HEK293 (cell line): ENCODE results near the gene RPS6KA2.

Source experiments
- CTCF ChIA-PET: fragments of 350-600 bp; formaldehyde crosslinking; extraction: SDS; loops from one replicate; lab custom pipeline; 2021; ENCODE audit warnings: antibody characterized with exemption; lab: Yijun Ruan, JAX
- POLR2A ChIA-PET: fragments of 300-600 bp; formaldehyde crosslinking; extraction: SDS; loops from one replicate; lab custom pipeline; 2020; ENCODE audit warnings: antibody characterized with exemption, inconsistent platforms; lab: Yijun Ruan, JAX
- H3K27ac ChIP-seq: fragments of 200-500 bp; sonication (Bioruptor generic); 2 replicates; pipeline ENCODE4 v1.5.1; 2014; ENCODE audit warnings: low read depth, low read length, control low read depth, inconsistent platforms; ENCODE audit errors: extremely low read depth
- H3K36me3 ChIP-seq, 2 experiments: fragments of 200-500 bp in 1 of 2; sonication (Bioruptor generic) in 1 of 2; 1 replicate in 1 of 2; 2 replicates in 1 of 2; pipeline ENCODE4 v1.5.1; 2014 to 2017; ENCODE audit warnings: inconsistent platforms in 2 of 2, low read length in 2 of 2; ENCODE audit not compliant: control insufficient read depth in 2 of 2, insufficient read depth in 1 of 2
- H3K4me1 ChIP-seq: fragments of 200-500 bp; sonication (Bioruptor generic); 2 replicates; pipeline ENCODE4 v1.5.1; 2014; ENCODE audit warnings: mild to moderate bottlenecking, low read length, inconsistent platforms; ENCODE audit not compliant: control insufficient read depth, insufficient read depth
- H3K4me3 ChIP-seq: 2 replicates; pipeline ENCODE4 v1.5.1; 2011; ENCODE audit warnings: low read depth, mild to moderate bottlenecking, control low read depth, low read length, moderate library complexity
- H3K9me3 ChIP-seq: fragments of 200-500 bp; sonication (Bioruptor generic); 2 replicates; pipeline ENCODE4 v1.5.1; 2014; ENCODE audit warnings: low read depth, low read length, inconsistent platforms; ENCODE audit not compliant: control insufficient read depth, insufficient read depth
- FEZF1 ChIP-seq: fragments of 450-650 bp; formaldehyde crosslinking; IDR thresholded peaks from 2 replicates; pipeline ENCODE4 v1.5.1; 2016; ENCODE audit warnings: missing biosample characterization, missing genetic modification characterization
- GLI2 ChIP-seq: fragments of 450-650 bp; formaldehyde crosslinking; IDR thresholded peaks from 2 replicates; pipeline ENCODE4; 2017; ENCODE audit warnings: missing biosample characterization, missing genetic modification characterization, low read depth, borderline replicate concordance
- KLF7 ChIP-seq: fragments of 450-650 bp; formaldehyde crosslinking; IDR thresholded peaks from 2 replicates; pipeline ENCODE4 v1.5.1; 2016; ENCODE audit warnings: missing biosample characterization, missing genetic modification characterization, borderline replicate concordance
- OSR2 ChIP-seq: fragments of 450-650 bp; formaldehyde crosslinking; IDR thresholded peaks from 2 replicates; pipeline ENCODE4 v1.5.1; 2016; ENCODE audit warnings: missing biosample characterization, missing genetic modification characterization
- SP7 ChIP-seq: fragments of 450-650 bp; formaldehyde crosslinking; IDR thresholded peaks from 2 replicates; pipeline ENCODE4 v1.5.1; 2016; ENCODE audit warnings: missing biosample characterization, missing genetic modification characterization
- ZBTB1 ChIP-seq: fragments of 450-650 bp; formaldehyde crosslinking; IDR thresholded peaks from 2 replicates; pipeline ENCODE4 v1.5.1; 2016; ENCODE audit warnings: missing biosample characterization, missing genetic modification characterization
- ZBTB11 ChIP-seq: fragments of 450-650 bp; formaldehyde crosslinking; conservative IDR thresholded peaks from 2 replicates; pipeline ENCODE4 v1.5.1; 2016; ENCODE audit warnings: low read depth, missing biosample characterization, missing genetic modification characterization
- ZBTB21 ChIP-seq: fragments of 450-650 bp; formaldehyde crosslinking; IDR thresholded peaks from 2 replicates; pipeline ENCODE4 v1.5.1; 2017; ENCODE audit warnings: missing biosample characterization, missing genetic modification characterization
- ZBTB7A ChIP-seq: fragments of 450-650 bp; formaldehyde crosslinking; IDR thresholded peaks from 2 replicates; pipeline ENCODE4 v1.5.1; 2016; ENCODE audit warnings: low read depth, missing biosample characterization, missing genetic modification characterization
- ZNF138 ChIP-seq: fragments of 450-650 bp; formaldehyde crosslinking; IDR thresholded peaks from 2 replicates; pipeline ENCODE4 v1.5.1; 2016; ENCODE audit warnings: missing biosample characterization, missing genetic modification characterization, borderline replicate concordance
- ZNF169 ChIP-seq: fragments of 450-650 bp; formaldehyde crosslinking; IDR thresholded peaks from 2 replicates; pipeline ENCODE4 v1.5.1; 2016; ENCODE audit warnings: missing biosample characterization, missing genetic modification characterization
- ZNF394 ChIP-seq: fragments of 450-650 bp; formaldehyde crosslinking; IDR thresholded peaks from 2 replicates; pipeline ENCODE4 v1.5.1; 2016; ENCODE audit warnings: missing biosample characterization, missing genetic modification characterization, mild to moderate bottlenecking, moderate library complexity, borderline replicate concordance
- ZNF624 ChIP-seq: fragments of 450-650 bp; formaldehyde crosslinking; IDR thresholded peaks from 2 replicates; pipeline ENCODE4 v1.5.1; 2017; ENCODE audit warnings: missing biosample characterization, missing genetic modification characterization
- ZNF701 ChIP-seq: fragments of 450-650 bp; formaldehyde crosslinking; IDR thresholded peaks from 2 replicates; pipeline ENCODE4 v1.5.1; 2016; ENCODE audit warnings: missing biosample characterization, missing genetic modification characterization
- ZNF707 ChIP-seq: fragments of 450-650 bp; formaldehyde crosslinking; IDR thresholded peaks from 2 replicates; pipeline ENCODE4 v1.5.1; 2016; ENCODE audit warnings: missing biosample characterization, missing genetic modification characterization
- ZNF76 ChIP-seq: fragments of 450-650 bp; formaldehyde crosslinking; IDR thresholded peaks from 2 replicates; pipeline ENCODE4; 2016; ENCODE audit warnings: low read depth, missing biosample characterization, missing genetic modification characterization, borderline replicate concordance
- ZNF777 ChIP-seq: fragments of 450-650 bp; formaldehyde crosslinking; IDR thresholded peaks from 2 replicates; pipeline ENCODE4 v1.5.1; 2017; ENCODE audit warnings: missing biosample characterization, missing genetic modification characterization, borderline replicate concordance
- ZSCAN23 ChIP-seq: fragments of 450-650 bp; formaldehyde crosslinking; IDR thresholded peaks from 2 replicates; pipeline ENCODE4 v1.5.1; 2016; ENCODE audit warnings: missing biosample characterization, missing genetic modification characterization

The RPS6KA2 gene

GRCh38 chr6:166449641-166450040 lies 177.4 kb downstream of the RPS6KA2 start:
- H3K36me3 ChIP-seq: peaks cover 0 to 4% of the 10 kb centered on the region in 2 experiments; a peak in 1 of 3 replicates
- no peaks in the 10 kb centered on the region for H3K4me1 ChIP-seq
- POLR2A ChIA-PET: no interaction called here
- CTCF ChIA-PET: no interaction called here
- H3K4me3 ChIP-seq: no peak overlapping the region
- TF ChIP-seq ZNF701: no peak
- no peak for TF ChIP-seq ZNF394
- TF ChIP-seq ZNF138: no peak
- H3K9me3 ChIP-seq: no peaks in the 10 kb centered on the region
- H3K27ac ChIP-seq: no peak overlapping the region

- ChIA-PET CTCF (no interaction called here), POLR2A (no interaction called here)
- H3K4me1 ChIP-seq: no peaks in the 10 kb centered on the region
- H3K36me3 ChIP-seq: peaks cover 0 to 4% of the 10 kb centered on the region in 2 experiments; a peak in 1 of 3 replicates
- H3K4me3 ChIP-seq: no peak overlapping the region
- no peak overlapping the region for H3K27ac ChIP-seq
- TF ChIP-seq ZNF707 (no peak), ZBTB21 (tag by site-specific recombination) (no peak)
- H3K9me3 ChIP-seq: no peaks in the 10 kb centered on the region
These were observed 178.0 kb downstream of the RPS6KA2 start for GRCh38 chr6:166449036-166449435.

GRCh38 chr6:166448432-166448831 lies 178.6 kb downstream of the RPS6KA2 start:
- TF ChIP-seq ZBTB1 (tag by site-specific recombination) (no peak), KLF7 (no peak), ZNF169 (tag by site-specific recombination) (no peak), FEZF1 (tag by site-specific recombination) (no peak)
- Histone ChIP-seq H3K9me3 (no peaks in the 10 kb centered on the region), H3K36me3 (peaks cover 0 to 4% of the 10 kb centered on the region in 2 experiments; a peak in 1 of 3 replicates), H3K27ac (no peak overlapping the region), H3K4me3 (no peak overlapping the region), H3K4me1 (no peaks in the 10 kb centered on the region)
- CTCF ChIA-PET: interaction anchor here (0.7 to 1.1 kb wide), 5 partner anchors 9 to 326 kb away, joined by 3 to 6 read pairs (median 3); no protein-coding TSS in a partner anchor
- POLR2A ChIA-PET: no interaction called here

GRCh38 chr6:166446567-166447065 lies 180.4 kb downstream of the RPS6KA2 start:
- H3K4me1 ChIP-seq: no peaks in the 10 kb centered on the region
- H3K36me3 ChIP-seq: peaks cover 0 to 4% of the 10 kb centered on the region in 2 experiments; a peak in 1 of 3 replicates
- H3K4me3 ChIP-seq: no peak overlapping the region
- POLR2A ChIA-PET: no interaction called here
- H3K27ac ChIP-seq: no peak overlapping the region
- CTCF ChIA-PET: interaction anchor here (0.6 to 1.1 kb wide), 2 partner anchors 9 to 1136 kb away, joined by 4 to 5 read pairs; no protein-coding TSS in a partner anchor
- H3K9me3 ChIP-seq: no peaks in the 10 kb centered on the region
- no peak for TF ChIP-seq GLI2
- TF ChIP-seq ZNF777 (tag by site-specific recombination): no peak
- TF ChIP-seq ZBTB21 (tag by site-specific recombination): no peak
- TF ChIP-seq ZNF76 (tag by site-specific recombination): no peak
- no peak for TF ChIP-seq ZNF624 (tag by site-specific recombination)
- TF ChIP-seq SP7 (tag by site-specific recombination): no peak
- no peak for TF ChIP-seq ZBTB11 (tag by site-specific recombination)
- no peak for TF ChIP-seq ZSCAN23
- TF ChIP-seq OSR2 (tag by site-specific recombination): no peak
- no peak for TF ChIP-seq ZBTB7A (tag by site-specific recombination)
